Stimulated activated CD4-positive, alpha-beta T cell treated with anti-CD3 and anti-CD28 coated beads, Interleukin-1b, Interleukin-23, amount 100 ng/mL, for 24 hours (primary cell): ENCODE data around the gene CMTM4.

Experiments used
- DNase-seq, 4 experiments: peaks; one replicate each; pipeline ENCODE4 v3.0.0-alpha.2; 2020; ENCODE audit warnings: low read depth in 4 of 4, low spot score in 1 of 4

The CMTM4 gene

GRCh38 chr16:66696669-66697630, at the start of gene CMTM4:
CMTM4 (minus strand) TSS chr16:66696743; CDS start chr16:66696525, 218 bp downstream.
- peak; percentile 46 to 71 (median 62) for DNase-seq

- no peak for DNase-seq
Observed at GRCh38 chr16:66746048-66746447, 49.5 kb upstream of the CMTM4 start.

GRCh38 chr16:66741950-66742808, 45.6 kb upstream of the CMTM4 start:
- DNase-seq = no peak

DNA sequence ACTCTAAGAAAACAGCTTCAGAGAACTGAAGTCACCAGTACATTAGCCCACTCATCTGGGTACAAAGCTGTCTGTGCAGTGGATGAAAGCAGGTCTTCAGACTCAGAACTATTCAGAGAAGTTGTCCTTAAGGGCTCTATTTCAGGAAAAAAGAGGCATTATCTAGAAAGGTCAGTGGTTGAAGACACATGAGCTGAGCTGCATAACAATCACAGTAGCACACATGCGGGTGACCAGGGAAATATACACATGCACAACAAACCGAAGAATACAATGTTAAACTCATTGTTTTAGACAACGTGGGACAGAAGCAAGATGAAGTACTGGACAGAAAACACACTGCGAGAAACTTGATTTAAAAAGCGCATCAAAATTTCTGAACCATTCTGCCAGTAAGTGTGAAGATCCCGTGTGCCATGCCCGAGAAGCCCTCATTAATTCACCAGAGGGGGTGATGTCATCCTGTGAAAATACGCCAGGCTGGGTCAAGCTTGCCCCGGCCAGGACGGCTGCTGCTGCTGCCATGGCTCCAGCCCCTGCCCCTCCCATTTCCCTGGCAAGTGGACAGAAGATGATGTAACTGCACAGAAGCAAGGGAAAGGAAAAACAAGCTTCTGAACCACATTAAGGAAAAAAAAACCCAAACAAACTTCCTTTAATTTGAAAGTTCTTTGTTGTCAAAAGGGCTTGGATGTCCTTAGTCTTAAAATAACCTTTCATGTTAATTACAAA, 44.8 kb upstream of the CMTM4 start:
- DNase-seq = no peak

- DNase-seq = no peak
Observed at GRCh38 chr16:66740533-66740932, 44.0 kb upstream of the CMTM4 start.

GRCh38 chr16:66740010-66740409, 43.5 kb upstream of the CMTM4 start:
- DNase-seq = peak in 1 of 4 experiments; percentile 18

DNA sequence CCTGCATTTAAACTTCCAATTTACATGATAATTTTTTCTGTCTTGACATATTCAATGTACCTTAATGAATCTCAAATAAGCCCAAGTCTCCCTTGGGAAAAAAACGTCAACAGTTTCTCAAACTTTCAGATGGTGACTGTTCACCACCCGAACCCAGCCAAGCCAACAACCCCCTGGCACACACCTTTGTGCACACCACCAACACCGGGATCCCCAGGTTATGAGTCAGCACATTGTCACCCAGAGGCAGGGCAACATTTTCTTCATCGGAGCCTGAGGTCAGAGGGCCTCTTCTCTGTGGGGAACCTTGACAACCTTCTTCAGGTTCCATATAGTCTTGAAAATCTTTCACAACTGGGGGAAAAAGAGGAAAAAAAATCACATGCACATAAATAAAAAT, 39.3 kb upstream of the CMTM4 start:
- DNase-seq = no peak

GRCh38 chr16:66731101-66731500, 34.6 kb upstream of the CMTM4 start:
- DNase-seq = no peak

DNA sequence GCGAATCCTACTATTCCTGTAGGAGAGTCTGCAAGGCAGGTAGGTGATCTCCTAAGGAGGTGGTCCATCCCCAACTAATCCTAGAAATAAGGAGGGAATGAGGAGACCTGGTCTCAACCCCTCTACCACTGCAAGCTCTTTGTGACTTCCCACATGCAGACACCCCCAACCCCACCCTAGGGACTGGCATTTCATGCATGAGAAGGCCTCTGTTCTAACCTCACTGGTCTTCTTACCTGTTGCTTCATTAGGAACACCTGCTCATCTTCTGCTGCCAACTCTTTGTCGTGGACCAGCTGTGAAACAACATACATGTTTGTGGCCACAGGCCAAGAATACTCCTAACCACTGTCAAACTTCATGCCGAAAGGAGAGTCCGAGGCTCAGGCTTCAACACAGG, 32.3 kb upstream of the CMTM4 start:
- DNase-seq = no peak

GRCh38 chr16:66728117-66728787, 31.7 kb upstream of the CMTM4 start:
- DNase-seq = no peak

GRCh38 chr16:66720766-66721165, 24.2 kb upstream of the CMTM4 start:
- no peak for DNase-seq

GRCh38 chr16:66719246-66719645, 22.7 kb upstream of the CMTM4 start:
- DNase-seq = no peak

DNA sequence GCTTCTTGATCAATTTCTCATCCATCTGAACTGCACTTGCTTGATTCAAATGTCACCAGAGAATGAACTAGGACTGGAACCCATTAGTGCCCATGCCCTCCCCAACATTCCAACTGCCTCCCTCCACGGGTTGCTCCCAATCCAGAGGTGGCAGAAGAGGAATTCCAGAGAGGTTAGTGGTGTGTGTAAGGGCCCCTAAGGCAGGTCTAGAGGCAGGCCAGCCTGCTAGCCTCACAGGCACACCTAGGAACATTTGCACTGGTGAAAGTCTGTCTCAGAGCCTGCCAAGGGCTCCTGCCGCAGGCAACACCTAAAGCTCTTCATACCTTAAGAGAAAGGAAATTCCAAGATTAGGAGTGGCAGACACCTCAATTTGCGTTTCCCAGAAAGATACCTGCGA, 21.2 kb upstream of the CMTM4 start:
- DNase-seq = no peak

DNA sequence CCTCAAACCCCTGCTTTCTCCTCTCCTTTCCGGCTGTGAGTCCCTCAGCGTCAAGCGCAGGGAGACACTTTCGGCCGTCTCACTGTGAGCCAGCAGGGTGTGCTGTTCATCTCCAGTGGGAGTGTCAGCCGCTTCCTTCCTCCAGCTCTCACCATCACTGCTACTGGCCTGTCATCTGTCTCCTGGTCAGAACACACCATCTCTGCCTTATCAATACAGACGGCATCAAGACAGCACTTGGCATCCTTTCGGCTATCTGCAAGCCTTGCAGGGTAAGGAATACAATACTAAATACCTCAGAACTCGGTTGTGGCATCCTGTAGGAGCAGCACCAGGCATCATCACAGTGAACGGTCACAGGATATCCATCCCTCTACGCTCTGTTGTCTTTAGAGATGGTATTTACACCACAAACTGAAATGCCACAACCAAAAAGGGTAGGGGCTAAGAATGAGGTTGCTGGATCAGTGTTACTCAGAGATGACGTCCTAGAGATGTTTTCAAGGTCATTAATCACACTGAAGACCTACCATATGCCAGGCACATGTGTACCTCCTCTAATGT, 20.7 kb upstream of the CMTM4 start:
- DNase-seq = no peak

DNA sequence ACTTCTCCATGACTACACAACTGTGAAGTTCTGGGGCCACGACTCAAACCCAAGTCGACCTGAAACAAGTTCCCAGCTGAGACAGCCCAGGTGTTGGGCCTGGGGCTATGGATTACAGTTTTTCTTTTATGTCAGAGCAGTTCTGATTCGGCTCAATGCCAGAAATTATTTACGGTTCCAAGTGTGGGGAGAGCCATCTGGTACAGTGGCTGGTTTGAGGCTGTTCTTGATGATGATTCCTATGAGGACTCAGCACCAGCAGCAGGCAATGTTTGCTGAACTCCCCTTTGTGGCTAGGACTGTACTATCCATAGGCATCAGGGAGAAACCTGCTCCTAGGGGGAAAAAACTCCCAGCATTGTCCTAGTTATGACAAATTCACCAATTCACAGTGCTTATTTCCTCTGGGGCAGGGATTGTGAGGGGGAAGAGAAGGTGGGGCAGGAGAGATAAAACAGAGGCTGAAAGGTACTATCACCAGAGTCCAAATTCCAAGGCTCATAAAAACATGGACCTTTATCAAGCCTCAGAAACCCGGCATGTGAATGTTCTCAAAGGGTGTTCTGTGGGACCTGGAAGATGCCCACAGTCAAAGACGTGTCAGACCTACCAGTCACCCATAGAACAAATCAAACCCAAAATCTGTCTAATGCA, 18.2 kb upstream of the CMTM4 start:
- no peak for DNase-seq

- no peak for DNase-seq
Observed at GRCh38 chr16:66714062-66714461, 17.5 kb upstream of the CMTM4 start.

GRCh38 chr16:66713076-66713475, 16.5 kb upstream of the CMTM4 start:
- DNase-seq = no peak

GRCh38 chr16:66712512-66712911, 16.0 kb upstream of the CMTM4 start:
- DNase-seq = no peak

DNA sequence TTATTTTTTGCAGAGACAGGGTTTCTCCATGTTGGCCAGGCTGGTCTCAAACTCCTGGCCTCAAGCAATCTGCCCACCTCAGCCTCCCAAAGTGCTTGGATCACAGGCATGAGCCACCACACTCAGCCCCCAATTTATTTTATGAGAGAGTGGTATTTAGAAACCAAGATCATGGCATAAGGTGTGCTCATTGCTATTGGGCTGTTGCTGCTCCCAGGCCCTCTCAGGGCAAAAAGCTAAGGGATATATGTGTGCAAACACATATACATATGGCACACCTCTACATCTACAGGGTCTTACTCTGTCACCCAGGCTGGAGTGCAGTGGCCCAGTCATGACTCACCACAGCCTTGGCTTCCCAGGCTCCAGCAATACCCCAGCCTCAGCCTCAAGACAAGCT, 15.0 kb upstream of the CMTM4 start:
- DNase-seq = no peak

DNA sequence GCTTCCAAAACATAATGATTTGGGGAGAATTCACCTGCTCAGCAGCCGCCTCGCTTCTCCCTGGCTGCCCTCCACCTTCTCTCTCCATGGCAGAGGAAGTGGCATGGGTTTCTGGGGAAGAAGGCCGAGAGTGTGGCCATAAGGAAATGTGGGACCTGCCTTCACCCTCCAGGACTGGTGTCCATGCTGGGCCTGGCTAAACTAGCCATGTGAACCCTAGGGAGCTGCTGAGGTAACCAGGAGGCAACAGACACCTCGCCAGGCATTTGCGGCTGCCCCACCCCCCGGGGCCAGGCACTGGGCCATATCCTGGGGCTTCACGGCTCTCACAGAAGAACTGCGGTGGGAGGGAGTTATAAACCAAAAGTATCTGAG, 9.9 kb upstream of the CMTM4 start:
- no peak for DNase-seq
